Progenitor cell of endocrine pancreas (in vitro differentiated cells): ENCODE data around the gene PEX12. TPM values are rescaled to one million over a fixed set of nuclear protein-coding genes. Genes with fewer than 3 reads are reported as not detected.
A peak's percentile ranks its signal among the peaks of the same experiment; 100 is the strongest.

Experiments used
- DNase-seq: peaks from one replicate; pipeline ENCODE4 v3.0.0; 2021; ENCODE audit warnings: low spot score; ENCODE audit not compliant: unreplicated experiment
- H3K27ac Mint-ChIP-seq: 2 replicates; pipeline ENCODE4 v1.8.0; 2021; ENCODE audit warnings: mild to moderate bottlenecking, moderate library complexity, mixed read lengths
- H3K27me3 Mint-ChIP-seq: 2 replicates; pipeline ENCODE4 v1.8.0; 2021; ENCODE audit warnings: mixed read lengths
- H3K36me3 Mint-ChIP-seq: 2 replicates; pipeline ENCODE4 v1.8.0; 2022; ENCODE audit warnings: mixed read lengths; ENCODE audit not compliant: insufficient read depth
- H3K4me1 Mint-ChIP-seq: 2 replicates; pipeline ENCODE4 v1.8.0; 2021; ENCODE audit warnings: low read depth, mixed read lengths
- H3K4me3 Mint-ChIP-seq: 2 replicates; pipeline ENCODE4 v1.8.0; 2021; ENCODE audit warnings: low read depth, mild to moderate bottlenecking, moderate library complexity, mixed read lengths
- H3K9me3 Mint-ChIP-seq: 2 replicates; pipeline ENCODE4 v1.8.0; 2021; ENCODE audit warnings: low read depth, mixed read lengths
- CTCF ChIP-seq: fragments of 200-600 bp; sonication (generic); IDR thresholded peaks from one replicate; pipeline ENCODE4 v1.5.0; 2021; ENCODE audit warnings: antibody characterized with exemption, mild to moderate bottlenecking; ENCODE audit not compliant: unreplicated experiment
- total RNA-seq: library from RNA; stranded (reverse); gene quantifications from 2 replicates; pipeline ENCODE4 v1.2.1, GENCODE V29; 2021

The PEX12 gene
- total RNA-seq, 1 donor from 2014 or later, result 4.2 TPM

- peaks cover 23% of the 10 kb centered on the region for H3K36me3 Mint-ChIP-seq
- H3K4me3 Mint-ChIP-seq, result no peak overlapping the region
- H3K27me3 Mint-ChIP-seq, result no peaks in the 10 kb centered on the region
- no peaks in the 10 kb centered on the region for H3K9me3 Mint-ChIP-seq
- TF ChIP-seq CTCF, result no peak
- no peak overlapping the region for H3K27ac Mint-ChIP-seq
- no peak for DNase-seq
- no peaks in the 10 kb centered on the region for H3K4me1 Mint-ChIP-seq
These were observed 17.7 kb upstream of the PEX12 start for GRCh38 chr17:35596072-35596471.

GRCh38 chr17:35588196-35588920, 10.0 kb upstream of the PEX12 start:
- no peak for DNase-seq
- Mint-ChIP-seq H3K9me3 (no peaks in the 10 kb centered on the region), H3K4me3 (peak overlapping the region; percentile 97), H3K4me1 (peaks cover 18% of the 10 kb centered on the region), H3K27me3 (peaks cover 15% of the 10 kb centered on the region), H3K36me3 (no peaks in the 10 kb centered on the region), H3K27ac (peak overlapping the region; percentile 91)
- TF ChIP-seq CTCF, result no peak

GRCh38 chr17:35587074-35587961, 8.9 kb upstream of the PEX12 start, which contains the start of gene AP2B1:
AP2B1 (plus strand) TSS chr17:35587322; CDS start chr17:35594031, 6,709 bp downstream.
- peaks cover 19% of the 10 kb centered on the region for H3K27me3 Mint-ChIP-seq
- TF ChIP-seq CTCF, result no peak
- H3K4me3 Mint-ChIP-seq, result peak within 1 kb of the TSS; percentile 97
- no peaks in the 10 kb centered on the region for H3K36me3 Mint-ChIP-seq
- peak within 1 kb of the TSS; percentile 99 for H3K27ac Mint-ChIP-seq
- DNase-seq, result peak; percentile 96
- H3K4me1 Mint-ChIP-seq, result peaks cover 18% of the 10 kb centered on the region
- H3K9me3 Mint-ChIP-seq, result no peaks in the 10 kb centered on the region

GRCh38 chr17:35586569-35587073, 8.2 kb upstream of the PEX12 start:
- Mint-ChIP-seq H3K27ac (peak overlapping the region; percentile 99), H3K4me1 (peaks cover 18% of the 10 kb centered on the region), H3K4me3 (peak overlapping the region; percentile 97)

More at GRCh38 chr17:35586569-35587073, 8.2 kb upstream of the PEX12 start:
- no peak for DNase-seq
- no peak for TF ChIP-seq CTCF
- H3K9me3 Mint-ChIP-seq, result no peaks in the 10 kb centered on the region
- peaks cover 22% of the 10 kb centered on the region for H3K27me3 Mint-ChIP-seq
- no peaks in the 10 kb centered on the region for H3K36me3 Mint-ChIP-seq
